GM19240 (cell line): ENCODE results near the gene KMT5C.

ENCODE experiments used
- DNase-seq: peaks from one replicate; pipeline ENCODE4 v3.0.0; 2011; ENCODE audit warnings: low spot score; ENCODE audit not compliant: insufficient read length

The KMT5C gene

GRCh38 chr19:55339105-55339888, at the start of gene KMT5C:
TSS of gene KMT5C (plus strand) at chr19:55339876. CDS start at chr19:55341937, 2,061 bp downstream.
- DNase-seq = peak; percentile 99

GRCh38 chr19:55297267-55297666, 42.4 kb upstream of the KMT5C start:
- no peak for DNase-seq

- no peak for DNase-seq
Measured at GRCh38 chr19:55299991-55300390, 39.7 kb upstream of the KMT5C start.

- no peak for DNase-seq
Measured at GRCh38 chr19:55300886-55301458, 38.7 kb upstream of the KMT5C start.

GRCh38 chr19:55301459-55302317, 38.0 kb upstream of the KMT5C start:
- peak; percentile 99 for DNase-seq

- DNase-seq = no peak
Measured at GRCh38 chr19:55302318-55302703, 37.4 kb upstream of the KMT5C start.

- no peak for DNase-seq
Measured at GRCh38 chr19:55303477-55303876, 36.2 kb upstream of the KMT5C start.

- no peak for DNase-seq
Measured at GRCh38 chr19:55304279-55304978, 35.2 kb upstream of the KMT5C start.

- DNase-seq = no peak
Measured at GRCh38 chr19:55304980-55305379, 34.7 kb upstream of the KMT5C start.

GRCh38 chr19:55305491-55305890, 34.2 kb upstream of the KMT5C start:
- peak; percentile 66 for DNase-seq

GRCh38 chr19:55305983-55306562, 33.6 kb upstream of the KMT5C start:
- DNase-seq = no peak

GRCh38 chr19:55306712-55307111, 33.0 kb upstream of the KMT5C start:
- DNase-seq = no peak

- no peak for DNase-seq
Measured at GRCh38 chr19:55308281-55308680, 31.4 kb upstream of the KMT5C start.

GRCh38 chr19:55309448-55309847, 30.2 kb upstream of the KMT5C start:
- DNase-seq = no peak

GRCh38 chr19:55310498-55310897, 29.2 kb upstream of the KMT5C start:
- DNase-seq = no peak

- no peak for DNase-seq
Measured at GRCh38 chr19:55311397-55311796, 28.3 kb upstream of the KMT5C start.

- DNase-seq = no peak
Measured at GRCh38 chr19:55311797-55312196, 27.9 kb upstream of the KMT5C start.

GRCh38 chr19:55312621-55313512, 26.8 kb upstream of the KMT5C start:
- no peak for DNase-seq

GRCh38 chr19:55314396-55314795, 25.3 kb upstream of the KMT5C start:
- DNase-seq = no peak

GRCh38 chr19:55315956-55316525, 23.6 kb upstream of the KMT5C start:
- no peak for DNase-seq
